Naive thymus-derived CD8-positive, alpha-beta T cell (primary cell): ENCODE results near the gene HDHD5. TPM values are rescaled to one million over a fixed set of nuclear protein-coding genes. Genes with fewer than 3 reads are reported as not detected.

ENCODE experiments used
- ATAC-seq, 2 donors: fragments of 150-1000 bp; cut with Tn5 transposase in 1 of 2; sonication (Bioruptor Pico), chemical (Tn5 transposase) in 1 of 2; 1 replicate in 1 of 2; 2 replicates in 1 of 2; pipeline ENCODE4 v1.10.0; 2021; ENCODE audit warnings: mild to moderate bottlenecking in 2 of 2, moderate library complexity in 2 of 2
- POLR2A ChIA-PET: fragments of 350-600 bp; sonication (Branson Sonifier 250); formaldehyde crosslinking; loops from one replicate; lab custom pipeline; 2021; ENCODE audit warnings: antibody characterized with exemption; lab: Charles Lee
- DNase-seq, 10 donors: peaks; one replicate each; pipeline versions ENCODE4 v3.0.0 to v3.0.0-alpha.2; 2020 to 2022
- H3K27ac Mint-ChIP-seq, 10 donors: one replicate each; pipeline ENCODE4 v1.8.0; 2020 to 2022; ENCODE audit warnings: mild to moderate bottlenecking in 10 of 10, mixed read lengths in 10 of 10, moderate library complexity in 4 of 10, inconsistent platforms in 1 of 10
- H3K27me3 Mint-ChIP-seq, 5 donors: one replicate each; pipeline ENCODE4 v1.8.0; 2021 to 2022; ENCODE audit warnings: mixed read lengths in 5 of 5
- H3K36me3 Mint-ChIP-seq, 3 donors: one replicate each; pipeline ENCODE4 v1.8.0; 2020 to 2022; ENCODE audit warnings: mixed read lengths in 3 of 3, mild to moderate bottlenecking in 2 of 3, inconsistent platforms in 1 of 3
- H3K4me1 Mint-ChIP-seq, 4 donors: one replicate each; pipeline ENCODE4 v1.8.0; 2021 to 2022; ENCODE audit warnings: mixed read lengths in 4 of 4
- H3K4me3 Mint-ChIP-seq, 10 donors: one replicate each; pipeline ENCODE4 v1.8.0; 2020 to 2022; ENCODE audit warnings: mild to moderate bottlenecking in 10 of 10, mixed read lengths in 10 of 10, moderate library complexity in 6 of 10, inconsistent platforms in 1 of 10
- H3K9me3 Mint-ChIP-seq, 9 donors: one replicate each; pipeline ENCODE4 v1.8.0; 2020 to 2022; ENCODE audit warnings: mixed read lengths in 9 of 9, mild to moderate bottlenecking in 3 of 9, inconsistent platforms in 1 of 9, moderate library complexity in 1 of 9
- polyA plus RNA-seq, 3 donors: library from polyadenylated mRNA; unstranded; fragments of 300-500 nt; fragmentation: Illumina TruSeq; gene quantifications; one replicate each; pipeline ENCODE4 v1.2.3, GENCODE V29; 2021
- total RNA-seq, 8 experiments: library from RNA in 2 of 8; stranded (reverse) in 2 of 8; gene quantifications; one replicate each; pipeline ENCODE4 v1.2.3 and lab custom pipeline; 2021 to 2026

Gene HDHD5
- total and polyA plus RNA-seq, 5 experiments from 2014 or later, result 29.3 to 72.7 (median 48.5) TPM

GRCh38 chr22:17117400-17117799 is 41.7 kb downstream of the HDHD5 start:
- Mint-ChIP-seq H3K9me3 (no peaks in the 10 kb centered on the region), H3K4me3 (peak overlapping the region; percentile 62 to 86 (median 79)), H3K4me1 (peaks cover 42 to 79% (median 74%) of the 10 kb centered on the region in 4 donors), H3K36me3 (peaks cover 0 to 4% (median 0%) of the 10 kb centered on the region in 3 donors), H3K27me3 (peaks cover 5 to 11% (median 6%) of the 10 kb centered on the region in 5 donors), H3K27ac (peak overlapping the region; percentile 50 to 96 (median 84))
- POLR2A ChIA-PET, result interaction anchor here (0.6 to 6.8 kb wide), 4 partner anchors 10 to 50 kb away, joined by 4 to 74 read pairs (median 25); partner anchors contain the start of gene IL17RA
- DNase-seq (no peak), ATAC-seq (no peak)

GRCh38 chr22:17116572-17117330 is 42.3 kb downstream of the HDHD5 start:
- H3K9me3 Mint-ChIP-seq, result no peaks in the 10 kb centered on the region
- peak overlapping the region; percentile 59 to 86 (median 79) for H3K4me3 Mint-ChIP-seq
- peak overlapping the region; percentile 81 to 96 (median 90) for H3K27ac Mint-ChIP-seq
- DNase-seq (no peak), ATAC-seq (no peak)
- peaks cover under 1 to 5% (median 2%) of the 10 kb centered on the region in 5 donors for H3K27me3 Mint-ChIP-seq
- H3K36me3 Mint-ChIP-seq, result peaks cover 0 to 6% (median 0%) of the 10 kb centered on the region in 3 donors
- POLR2A ChIA-PET, result interaction anchor here (0.6 to 6.8 kb wide), 6 partner anchors 10 to 660 kb away, joined by 4 to 74 read pairs (median 14); partner anchors contain the start of gene IL17RA
- H3K4me1 Mint-ChIP-seq, result peaks cover 47 to 84% (median 73%) of the 10 kb centered on the region in 4 donors

GRCh38 chr22:17115945-17116565 is 43.0 kb downstream of the HDHD5 start:
- no peaks in the 10 kb centered on the region for H3K27me3 Mint-ChIP-seq
- no peaks in the 10 kb centered on the region for H3K9me3 Mint-ChIP-seq
- peak in 2 of 10 donors; percentile 25 to 38 for DNase-seq
- POLR2A ChIA-PET, result interaction anchor here (0.6 to 6.8 kb wide), 6 partner anchors 9 to 661 kb away, joined by 4 to 74 read pairs (median 14); partner anchors contain the start of gene IL17RA
- peak in 1 of 2 donors; percentile 35 for ATAC-seq
- peaks cover 0 to 10% (median 0%) of the 10 kb centered on the region in 3 donors for H3K36me3 Mint-ChIP-seq
- H3K27ac Mint-ChIP-seq, result peak overlapping the region; percentile 81 to 96 (median 90)
- H3K4me1 Mint-ChIP-seq, result peaks cover 52 to 91% (median 75%) of the 10 kb centered on the region in 4 donors
- H3K4me3 Mint-ChIP-seq, result peak overlapping the region; percentile 59 to 86 (median 79)

- Mint-ChIP-seq H3K27ac (peak overlapping the region; percentile 56 to 96 (median 84)), H3K9me3 (no peaks in the 10 kb centered on the region), H3K4me3 (peak overlapping the region in 6 of 10 donors; percentile 51 to 86 (median 80)), H3K27me3 (no peaks in the 10 kb centered on the region), H3K4me1 (peaks cover 58 to 98% (median 80%) of the 10 kb centered on the region in 4 donors), H3K36me3 (peaks cover 0 to 16% (median 0%) of the 10 kb centered on the region in 3 donors)
- DNase-seq, result no peak
- ATAC-seq, result no peak
- POLR2A ChIA-PET, result interaction anchor here (1.9 to 6.8 kb wide), 4 partner anchors 8 to 28 kb away, joined by 11 to 74 read pairs (median 25); partner anchors contain the start of gene IL17RA
These were observed 43.8 kb downstream of the HDHD5 start for GRCh38 chr22:17115236-17115635.

- Mint-ChIP-seq H3K27me3 (no peaks in the 10 kb centered on the region), H3K27ac (peak overlapping the region; percentile 50 to 96 (median 79)), H3K9me3 (no peaks in the 10 kb centered on the region), H3K4me3 (peak overlapping the region in 4 of 10 donors; percentile 14 to 80 (median 48)), H3K4me1 (peaks cover 58 to 95% (median 81%) of the 10 kb centered on the region in 4 donors), H3K36me3 (peaks cover 0 to 20% (median under 1%) of the 10 kb centered on the region in 3 donors)
- ATAC-seq, result no peak
- no peak for DNase-seq
- POLR2A ChIA-PET, result interaction anchor here (3.9 to 6.8 kb wide), 3 partner anchors 8 to 28 kb away, joined by 16 to 74 read pairs (median 34); partner anchors contain the start of gene IL17RA
These were observed 44.2 kb downstream of the HDHD5 start for GRCh38 chr22:17114898-17115235.

GRCh38 chr22:17114173-17114897 is 44.7 kb downstream of the HDHD5 start:
- peak overlapping the region; percentile 62 to 96 (median 80) for H3K27ac Mint-ChIP-seq
- POLR2A ChIA-PET, result interaction anchor here (3.9 to 6.8 kb wide), 2 partner anchors 12 to 27 kb away, joined by 16 to 74 read pairs; partner anchors contain the start of gene IL17RA
- no peak for DNase-seq
- no peaks in the 10 kb centered on the region for H3K9me3 Mint-ChIP-seq
- no peak for ATAC-seq
- peaks cover 58 to 94% (median 81%) of the 10 kb centered on the region in 4 donors for H3K4me1 Mint-ChIP-seq
- H3K27me3 Mint-ChIP-seq, result no peaks in the 10 kb centered on the region
- H3K4me3 Mint-ChIP-seq, result peak overlapping the region in 4 of 10 donors; percentile 14 to 80 (median 48)
- H3K36me3 Mint-ChIP-seq, result peaks cover 0 to 24% (median 3%) of the 10 kb centered on the region in 3 donors

- Mint-ChIP-seq H3K4me3 (no peak overlapping the region), H3K27me3 (no peaks in the 10 kb centered on the region), H3K27ac (peak overlapping the region in 8 of 10 donors; percentile 24 to 90 (median 80)), H3K4me1 (peaks cover 56 to 89% (median 74%) of the 10 kb centered on the region in 4 donors), H3K9me3 (no peaks in the 10 kb centered on the region), H3K36me3 (peaks cover 0 to 25% (median 3%) of the 10 kb centered on the region in 3 donors)
- POLR2A ChIA-PET, result interaction anchor here (1.4 to 6.8 kb wide), 2 partner anchors 12 to 27 kb away, joined by 3 to 74 read pairs; partner anchors contain the start of gene IL17RA
- DNase-seq (no peak), ATAC-seq (no peak)
These were observed 45.5 kb downstream of the HDHD5 start for GRCh38 chr22:17113600-17113999.

- ATAC-seq, result no peak
- H3K4me1 Mint-ChIP-seq, result peaks cover 49 to 85% (median 68%) of the 10 kb centered on the region in 4 donors
- H3K4me3 Mint-ChIP-seq, result no peak overlapping the region
These were observed 46.5 kb downstream of the HDHD5 start for GRCh38 chr22:17112491-17113042.

GRCh38 chr22:17110791-17111550 is 48.1 kb downstream of the HDHD5 start:
- H3K36me3 Mint-ChIP-seq, result peaks cover 0 to 39% (median 7%) of the 10 kb centered on the region in 3 donors
- H3K27ac Mint-ChIP-seq, result peak overlapping the region; percentile 13 to 88 (median 84)
- ATAC-seq (no peak), DNase-seq (no peak)
- H3K27me3 Mint-ChIP-seq, result no peaks in the 10 kb centered on the region
- H3K4me1 Mint-ChIP-seq, result peaks cover 45 to 85% (median 66%) of the 10 kb centered on the region in 4 donors
- H3K4me3 Mint-ChIP-seq, result peak overlapping the region in 3 of 10 donors; percentile 33 to 38 (median 33)
- POLR2A ChIA-PET, result interaction anchor here (1.0 to 6.3 kb wide), 4 partner anchors 12 to 24 kb away, joined by 3 to 67 read pairs (median 4); partner anchors contain the start of gene IL17RA
- no peaks in the 10 kb centered on the region for H3K9me3 Mint-ChIP-seq

More at GRCh38 chr22:17112491-17113042, 46.5 kb downstream of the HDHD5 start:
- POLR2A ChIA-PET, result interaction anchor here (0.6 to 1.4 kb wide), 4 partner anchors 11 to 247 kb away, joined by 3 to 4 read pairs (median 3); partner anchors contain the start of gene IL17RA
- H3K36me3 Mint-ChIP-seq, result peaks cover 0 to 29% (median 6%) of the 10 kb centered on the region in 3 donors
- H3K27me3 Mint-ChIP-seq, result no peaks in the 10 kb centered on the region
- H3K27ac Mint-ChIP-seq, result peak overlapping the region in 8 of 10 donors; percentile 13 to 83 (median 50)
- no peak for DNase-seq
- no peaks in the 10 kb centered on the region for H3K9me3 Mint-ChIP-seq

- Mint-ChIP-seq H3K4me1 (peaks cover 40 to 85% (median 64%) of the 10 kb centered on the region in 4 donors), H3K36me3 (peaks cover 0 to 48% (median 11%) of the 10 kb centered on the region in 3 donors), H3K9me3 (no peaks in the 10 kb centered on the region), H3K27me3 (no peaks in the 10 kb centered on the region), H3K4me3 (no peak overlapping the region), H3K27ac (peak overlapping the region in 6 of 10 donors; percentile 26 to 88 (median 72))
- no peak for ATAC-seq
- POLR2A ChIA-PET, result interaction anchor here (0.5 to 6.3 kb wide), 4 partner anchors 13 to 23 kb away, joined by 3 to 67 read pairs (median 4); partner anchors contain the start of gene IL17RA
- DNase-seq, result no peak
These were observed 49.1 kb downstream of the HDHD5 start for GRCh38 chr22:17109976-17110375.
